ENCODE measurements around the gene DIDO1.

The DIDO1 gene

DNA sequence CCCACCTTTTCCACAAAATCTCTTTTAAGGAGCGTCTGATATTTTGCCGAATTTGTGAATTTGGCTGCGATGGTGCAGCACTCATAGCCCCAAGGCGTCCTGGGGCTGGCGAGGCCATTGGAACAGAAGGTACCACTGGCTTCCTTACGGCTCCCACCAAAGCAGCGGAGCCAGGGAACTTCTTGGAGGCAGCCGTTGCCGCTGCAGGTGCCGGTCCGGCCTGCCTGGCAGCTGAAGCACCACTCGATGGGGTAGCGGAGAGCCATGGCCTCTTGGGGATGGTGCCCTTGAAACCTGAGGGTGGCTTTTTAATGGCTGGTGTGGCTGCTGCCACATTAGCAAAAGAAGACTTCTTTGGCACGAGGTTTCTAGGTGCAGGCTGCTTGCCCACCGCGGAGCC, 29.8 kb downstream of the DIDO1 start:
- Histone ChIP-seq H3K27ac (no peak overlapping the region), H3K36me3 (ENCODE audit: control insufficient read depth, insufficient read depth, low read length) (no peaks in the 10 kb centered on the region)

GRCh38 chr20:62895539-62895938, 30.8 kb downstream of the DIDO1 start:
- Histone ChIP-seq H3K9me3 (ENCODE audit: control insufficient read depth, low read length) (no peaks in the 10 kb centered on the region), H3K27me3 (ENCODE audit: control insufficient read depth, insufficient read depth, low read length) (no peaks in the 10 kb centered on the region), H3K27ac (no peak overlapping the region), H3K4me1 (peaks cover 3% of the 10 kb centered on the region), H3K36me3 (ENCODE audit: control insufficient read depth, insufficient read depth, low read length) (no peaks in the 10 kb centered on the region), H2AFZ (no peak overlapping the region), H3K4me3 (ENCODE audit: low read depth, low read length) (no peak overlapping the region), H3K4me2 (ENCODE audit: low read length) (no peak overlapping the region), H3K9ac (no peak overlapping the region), H3K79me2 (no peaks in the 10 kb centered on the region)
- no peak for TF ChIP-seq CTCF (IDR thresholded peaks at IDR 0.05)

More for the DNA sequence above, 29.8 kb downstream of the DIDO1 start:
- Histone ChIP-seq H3K4me2 (ENCODE audit: low read length) (no peak overlapping the region), H3K4me1 (peaks cover 3% of the 10 kb centered on the region), H2AFZ (no peak overlapping the region), H3K4me3 (ENCODE audit: low read depth, low read length) (no peak overlapping the region), H3K9me3 (ENCODE audit: control insufficient read depth, low read length) (no peaks in the 10 kb centered on the region), H3K79me2 (no peaks in the 10 kb centered on the region), H3K27me3 (ENCODE audit: control insufficient read depth, insufficient read depth, low read length) (no peaks in the 10 kb centered on the region), H3K9ac (no peak overlapping the region)
- TF ChIP-seq CTCF (IDR thresholded peaks at IDR 0.05) = no peak

DNA sequence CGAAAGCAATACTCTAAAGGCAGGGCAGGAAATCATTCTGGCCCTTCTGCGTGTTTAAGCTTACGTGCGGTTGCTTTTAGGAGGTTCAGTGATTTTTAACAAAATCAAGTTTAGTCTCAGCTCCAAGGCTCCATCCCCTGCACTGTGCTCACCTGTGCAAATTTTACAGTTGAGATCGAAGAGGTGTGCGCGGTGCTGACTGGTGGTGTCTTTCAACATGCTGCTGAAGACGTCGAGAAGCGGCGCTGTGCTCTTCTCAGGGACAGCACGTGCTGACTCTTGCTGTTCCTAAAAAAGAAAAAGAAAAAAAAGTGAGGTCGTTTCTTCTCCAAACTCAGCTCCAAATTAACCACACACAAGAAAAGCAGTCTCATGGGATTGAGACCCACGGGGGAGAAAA, 32.0 kb downstream of the DIDO1 start:
- peaks cover 2% of the 10 kb centered on the region for H3K79me2 ChIP-seq
- no peak overlapping the region for H3K27ac ChIP-seq
- H3K9me3 ChIP-seq (ENCODE audit: control insufficient read depth, low read length) = no peaks in the 10 kb centered on the region
- no peak overlapping the region for H3K4me3 ChIP-seq (ENCODE audit: low read depth, low read length)
- H3K9ac ChIP-seq = no peak overlapping the region
- no peak for TF ChIP-seq CTCF (IDR thresholded peaks at IDR 0.05)
- H3K27me3 ChIP-seq (ENCODE audit: control insufficient read depth, insufficient read depth, low read length) = no peaks in the 10 kb centered on the region
- no peak overlapping the region for H3K4me2 ChIP-seq (ENCODE audit: low read length)
- H3K4me1 ChIP-seq = peaks cover 2% of the 10 kb centered on the region
- no peak overlapping the region for H2AFZ ChIP-seq
- H3K36me3 ChIP-seq (ENCODE audit: control insufficient read depth, insufficient read depth, low read length) = no peaks in the 10 kb centered on the region

DNA sequence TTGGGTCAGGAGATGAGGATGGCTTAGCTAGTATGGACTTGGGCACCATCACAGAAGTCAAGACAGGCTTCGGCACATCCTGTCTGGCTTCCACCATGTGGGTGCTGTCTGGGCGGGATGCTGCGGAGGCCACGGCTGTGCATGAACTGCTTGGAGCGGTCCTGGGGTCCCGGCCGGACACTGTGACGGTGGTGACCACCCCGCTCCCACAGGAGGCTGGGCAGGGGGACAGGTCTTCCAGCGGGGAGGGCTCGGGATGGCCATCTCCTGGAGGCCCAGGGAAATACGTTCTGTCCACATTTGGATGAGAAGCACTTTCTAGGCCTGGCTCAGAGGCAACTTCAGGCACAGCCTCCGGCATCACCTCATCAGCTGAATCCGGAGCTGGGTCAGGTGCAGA, 32.6 kb downstream of the DIDO1 start:
- Histone ChIP-seq H3K36me3 (ENCODE audit: control insufficient read depth, insufficient read depth, low read length) (no peaks in the 10 kb centered on the region), H3K4me1 (no peaks in the 10 kb centered on the region), H2AFZ (no peak overlapping the region), H3K79me2 (peaks cover 2% of the 10 kb centered on the region), H3K9me3 (ENCODE audit: control insufficient read depth, low read length) (no peaks in the 10 kb centered on the region), H3K27me3 (ENCODE audit: control insufficient read depth, insufficient read depth, low read length) (no peaks in the 10 kb centered on the region), H3K27ac (no peak overlapping the region), H3K4me2 (ENCODE audit: low read length) (no peak overlapping the region), H3K9ac (no peak overlapping the region), H3K4me3 (ENCODE audit: low read depth, low read length) (no peak overlapping the region)
- TF ChIP-seq CTCF (IDR thresholded peaks at IDR 0.05) = no peak

Measured in parathyroid adenoma (tissue), 2 donors.